ENCODE results near the gene SETBP1.

The SETBP1 gene

DNA sequence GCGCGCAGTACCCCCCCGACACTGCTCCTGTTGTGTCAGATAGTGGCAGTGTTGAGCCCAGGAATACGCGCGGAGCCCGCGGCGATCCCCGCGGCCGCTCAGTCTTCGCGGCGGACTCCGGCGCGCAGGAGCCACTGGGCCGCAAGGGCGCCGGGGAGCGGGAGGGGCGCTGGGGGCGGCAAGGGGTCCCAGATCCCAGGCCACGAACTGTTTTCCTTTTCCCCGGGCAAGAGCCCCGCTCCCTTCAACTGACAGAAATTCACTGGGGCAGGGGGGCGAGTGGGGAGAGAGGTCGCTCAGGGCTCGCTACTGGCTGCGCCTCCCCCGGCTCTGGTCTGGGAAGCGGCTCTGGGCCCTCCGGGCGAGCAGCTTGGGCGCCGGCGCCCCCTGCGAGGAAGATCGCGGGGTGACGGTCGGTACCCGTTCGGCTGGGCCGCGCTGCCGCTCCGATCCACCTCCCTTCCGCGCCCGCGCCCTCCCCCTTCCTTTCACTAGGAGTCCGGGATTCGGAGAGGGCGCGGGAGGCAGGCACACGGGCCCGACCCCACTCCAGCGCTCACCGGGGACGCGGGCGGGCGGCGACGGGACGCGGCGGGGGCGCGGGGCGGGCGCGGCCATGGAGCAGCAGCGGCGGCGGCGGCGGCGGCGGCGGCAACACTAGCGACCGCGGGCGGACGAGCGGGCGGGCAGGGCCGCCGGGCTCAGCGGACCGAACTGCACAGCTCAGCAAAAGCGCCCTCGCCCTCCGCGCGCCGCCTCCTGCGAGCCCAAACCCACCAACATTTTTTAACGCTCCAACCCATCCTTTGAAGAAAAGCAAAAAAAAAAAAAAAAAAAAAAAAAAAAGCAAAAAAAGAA is 1.4 kb upstream of the SETBP1 start:
- peak; percentile 7 for DNase-seq (ENCODE audit: low read depth)
- H3K4me3 ChIP-seq (ENCODE audit: low read depth, low read length) = no peak overlapping the region
- TF ChIP-seq, protein P1, sequence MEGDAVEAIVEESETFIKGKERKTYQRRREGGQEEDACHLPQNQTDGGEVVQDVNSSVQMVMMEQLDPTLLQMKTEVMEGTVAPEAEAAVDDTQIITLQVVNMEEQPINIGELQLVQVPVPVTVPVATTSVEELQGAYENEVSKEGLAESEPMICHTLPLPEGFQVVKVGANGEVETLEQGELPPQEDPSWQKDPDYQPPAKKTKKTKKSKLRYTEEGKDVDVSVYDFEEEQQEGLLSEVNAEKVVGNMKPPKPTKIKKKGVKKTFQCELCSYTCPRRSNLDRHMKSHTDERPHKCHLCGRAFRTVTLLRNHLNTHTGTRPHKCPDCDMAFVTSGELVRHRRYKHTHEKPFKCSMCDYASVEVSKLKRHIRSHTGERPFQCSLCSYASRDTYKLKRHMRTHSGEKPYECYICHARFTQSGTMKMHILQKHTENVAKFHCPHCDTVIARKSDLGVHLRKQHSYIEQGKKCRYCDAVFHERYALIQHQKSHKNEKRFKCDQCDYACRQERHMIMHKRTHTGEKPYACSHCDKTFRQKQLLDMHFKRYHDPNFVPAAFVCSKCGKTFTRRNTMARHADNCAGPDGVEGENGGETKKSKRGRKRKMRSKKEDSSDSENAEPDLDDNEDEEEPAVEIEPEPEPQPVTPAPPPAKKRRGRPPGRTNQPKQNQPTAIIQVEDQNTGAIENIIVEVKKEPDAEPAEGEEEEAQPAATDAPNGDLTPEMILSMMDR (IDR thresholded peaks at IDR 0.05; ENCODE audit: low read depth, low read length) = no peak
- TF ChIP-seq MYC (IDR thresholded peaks at IDR 0.05; ENCODE audit: low read depth, low read length) = no peak
- TF ChIP-seq POLR2A (IDR thresholded peaks at IDR 0.05; ENCODE audit: extremely low read depth, insufficient read length) = no peak
- TF ChIP-seq, protein P2, sequence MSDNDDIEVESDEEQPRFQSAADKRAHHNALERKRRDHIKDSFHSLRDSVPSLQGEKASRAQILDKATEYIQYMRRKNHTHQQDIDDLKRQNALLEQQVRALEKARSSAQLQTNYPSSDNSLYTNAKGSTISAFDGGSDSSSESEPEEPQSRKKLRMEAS (IDR thresholded peaks at IDR 0.05; ENCODE audit: low read depth, low read length) = no peak

DNA sequence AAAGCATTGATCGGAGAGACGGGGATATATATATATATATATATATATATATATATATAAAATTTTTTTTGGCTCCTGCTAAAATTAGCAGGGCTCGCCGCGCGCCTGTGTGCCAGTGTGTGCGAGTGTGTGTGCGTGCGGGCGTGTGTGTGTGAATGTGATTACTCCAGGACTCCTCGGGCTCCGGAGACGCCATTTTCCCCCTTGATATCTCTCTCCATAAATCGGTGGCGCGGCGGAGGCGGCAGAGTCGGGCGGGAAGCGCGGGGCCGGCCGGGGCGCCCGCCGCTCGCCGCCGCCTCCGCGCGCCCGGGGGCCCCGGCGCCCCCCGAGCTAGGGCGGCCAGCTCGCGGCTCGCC is 795 bp upstream of the SETBP1 start:
- TF ChIP-seq POLR2A (IDR thresholded peaks at IDR 0.05; ENCODE audit: extremely low read depth, insufficient read length) (no peak), MYC (IDR thresholded peaks at IDR 0.05; ENCODE audit: low read depth, low read length) (no peak)
- TF ChIP-seq, protein P2 (IDR thresholded peaks at IDR 0.05; ENCODE audit: low read depth, low read length) = no peak
- TF ChIP-seq, protein P1 (IDR thresholded peaks at IDR 0.05; ENCODE audit: low read depth, low read length) = no peak
- no peak overlapping the region for H3K4me3 ChIP-seq (ENCODE audit: low read depth, low read length)

DNA sequence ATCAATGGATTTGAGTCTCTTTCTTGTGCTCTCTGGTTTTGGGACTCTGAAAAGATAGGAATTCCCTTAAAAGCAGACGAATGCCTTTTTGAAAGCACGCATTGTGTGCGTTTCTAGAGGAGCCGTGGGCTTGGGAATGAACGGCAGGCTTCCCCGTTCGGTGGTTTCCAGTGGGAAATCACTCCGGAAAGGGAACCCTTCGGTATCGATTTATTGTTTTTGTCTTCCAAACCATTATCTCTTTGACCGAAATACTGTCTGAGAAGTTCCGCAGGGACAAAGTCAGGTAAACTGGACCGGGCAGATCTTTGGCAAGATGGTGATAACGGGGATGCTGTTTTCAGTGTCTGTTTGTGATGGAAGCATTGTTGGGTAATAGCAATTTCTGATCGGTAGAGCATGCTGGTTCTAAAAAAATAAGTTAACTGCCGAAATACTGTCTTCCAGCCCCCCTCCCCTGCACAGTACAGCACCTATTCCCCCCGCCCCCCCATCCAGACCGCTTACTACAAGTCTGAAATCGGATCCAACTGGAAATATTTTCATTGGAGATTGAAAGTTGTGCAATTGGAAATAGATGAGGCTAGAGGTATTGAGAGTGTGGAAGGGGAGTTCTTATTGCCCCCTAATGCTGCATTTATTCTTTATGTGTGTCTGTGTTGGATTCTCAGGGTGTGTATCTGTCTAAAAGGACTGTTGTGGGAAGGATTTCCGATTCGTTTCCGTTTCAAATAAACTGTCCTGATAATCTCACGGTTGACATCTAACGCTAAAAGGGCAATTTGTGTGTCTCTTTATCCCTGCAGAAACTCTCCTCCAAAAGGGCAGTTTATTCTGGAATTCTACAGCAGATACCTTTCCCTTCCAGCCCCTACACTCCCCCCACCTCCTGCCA is 635 bp downstream of the SETBP1 start:
- DNase-seq (ENCODE audit: low read depth) = no peak
- H3K4me3 ChIP-seq (ENCODE audit: low read depth, low read length) = no peak overlapping the region
- TF ChIP-seq, protein P1 (IDR thresholded peaks at IDR 0.05; ENCODE audit: low read depth, low read length) = no peak
- TF ChIP-seq MYC (IDR thresholded peaks at IDR 0.05; ENCODE audit: low read depth, low read length) = no peak
- no peak for TF ChIP-seq POLR2A (IDR thresholded peaks at IDR 0.05; ENCODE audit: extremely low read depth, insufficient read length)
- TF ChIP-seq, protein P2 (IDR thresholded peaks at IDR 0.05; ENCODE audit: low read depth, low read length) = no peak

More for the DNA sequence above, 795 bp upstream of the SETBP1 start:
- DNase-seq (ENCODE audit: low read depth) = no peak

DNA sequence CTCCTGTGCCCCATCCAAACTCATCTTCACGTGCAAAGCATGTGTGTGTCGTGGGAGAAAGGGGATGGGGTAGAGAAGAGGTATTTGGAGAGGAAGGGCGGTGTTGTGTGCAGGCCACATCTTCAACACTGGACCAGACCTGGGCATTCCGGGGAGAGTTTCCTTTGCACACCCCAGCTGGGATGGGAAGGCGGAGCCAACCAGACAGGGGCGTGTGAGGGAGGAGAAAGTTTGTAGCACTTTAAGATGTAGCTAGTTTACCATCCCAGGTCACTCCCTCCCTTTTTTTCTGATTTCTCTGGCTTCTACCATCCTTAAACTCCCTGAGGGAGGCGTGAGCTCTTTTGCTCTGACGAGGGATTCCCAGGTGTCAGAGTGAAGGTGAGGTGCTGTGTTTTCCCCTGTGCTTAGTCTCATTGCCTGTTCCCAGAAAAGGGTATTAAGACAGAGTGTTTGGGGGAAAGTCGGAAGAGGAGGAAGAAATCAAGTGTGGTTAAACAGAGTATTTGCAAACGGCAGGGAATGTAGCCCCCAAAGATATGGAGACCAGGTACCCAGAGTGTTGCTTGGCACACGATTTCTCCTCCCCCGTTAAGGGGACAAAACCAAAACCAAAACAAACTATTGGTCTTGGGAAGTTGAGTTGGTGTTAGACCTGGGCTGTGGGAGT is 1.6 kb downstream of the SETBP1 start:
- TF ChIP-seq, protein P1 (IDR thresholded peaks at IDR 0.05; ENCODE audit: low read depth, low read length) = no peak
- TF ChIP-seq POLR2A (IDR thresholded peaks at IDR 0.05; ENCODE audit: extremely low read depth, insufficient read length) = no peak
- TF ChIP-seq, protein P2 (IDR thresholded peaks at IDR 0.05; ENCODE audit: low read depth, low read length) = no peak
- TF ChIP-seq MYC (IDR thresholded peaks at IDR 0.05; ENCODE audit: low read depth, low read length) = no peak
- H3K4me3 ChIP-seq (ENCODE audit: low read depth, low read length) = no peak overlapping the region
- DNase-seq (ENCODE audit: low read depth) = no peak

DNA sequence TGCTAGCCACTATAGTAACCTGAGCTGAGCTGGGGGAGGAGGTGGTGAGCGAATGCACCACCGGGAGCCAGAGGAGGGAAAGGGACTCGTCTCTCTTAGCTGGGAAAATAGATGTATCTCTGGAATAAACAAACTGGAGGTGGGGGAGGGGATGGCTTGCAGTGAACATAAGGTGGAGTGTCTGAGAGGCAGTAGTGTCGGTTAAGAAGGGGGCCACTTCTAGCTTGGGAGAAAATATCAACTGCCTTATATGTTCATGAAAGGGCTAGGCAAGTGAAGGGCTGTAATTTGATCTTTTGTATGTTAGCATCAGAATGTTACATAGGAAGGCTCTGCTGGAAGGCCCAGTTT is 2.2 kb downstream of the SETBP1 start:
- TF ChIP-seq, protein P2 (IDR thresholded peaks at IDR 0.05; ENCODE audit: low read depth, low read length) = no peak
- no peak for TF ChIP-seq MYC (IDR thresholded peaks at IDR 0.05; ENCODE audit: low read depth, low read length)
- H3K4me3 ChIP-seq (ENCODE audit: low read depth, low read length) = no peak overlapping the region
- DNase-seq (ENCODE audit: low read depth) = no peak

Measured in NB4 (cell line).